Activated naive CD8-positive, alpha-beta T cell treated with anti-CD3 and anti-CD28 coated beads, Interleukin-2, amount 50 U/mL, for 24 hours (primary cell): ENCODE results near the gene MET.
A peak's percentile ranks its signal among the peaks of the same experiment; 100 is the strongest.
"Not testable (repeated sequence)": the region's sequence is repeated elsewhere in the genome, so short reads cannot be mapped to it uniquely, and the experiment has no call there.

Source experiments
- ATAC-seq: fragments of 150-1000 bp; cut with Tn5 transposase; one replicate; pipeline ENCODE4 v1.10.0; 2021
- DNase-seq: peaks from one replicate; pipeline ENCODE4 v3.0.0; 2021
- H3K27ac Mint-ChIP-seq: one replicate; pipeline ENCODE4 v1.8.0; 2021; ENCODE audit warnings: mild to moderate bottlenecking, mixed read lengths
- H3K27me3 Mint-ChIP-seq: one replicate; pipeline ENCODE4 v1.8.0; 2021; ENCODE audit warnings: mixed read lengths
- H3K36me3 Mint-ChIP-seq: one replicate; pipeline ENCODE4 v1.8.0; 2021; ENCODE audit warnings: low read depth, mixed read lengths
- H3K4me1 Mint-ChIP-seq: one replicate; pipeline ENCODE4 v1.8.0; 2021; ENCODE audit warnings: mixed read lengths
- H3K4me3 Mint-ChIP-seq: one replicate; pipeline ENCODE4 v1.8.0; 2021; ENCODE audit warnings: mild to moderate bottlenecking, moderate library complexity, mixed read lengths
- H3K9me3 Mint-ChIP-seq: one replicate; pipeline ENCODE4 v1.8.0; 2021; ENCODE audit warnings: mixed read lengths

Gene MET

DNA sequence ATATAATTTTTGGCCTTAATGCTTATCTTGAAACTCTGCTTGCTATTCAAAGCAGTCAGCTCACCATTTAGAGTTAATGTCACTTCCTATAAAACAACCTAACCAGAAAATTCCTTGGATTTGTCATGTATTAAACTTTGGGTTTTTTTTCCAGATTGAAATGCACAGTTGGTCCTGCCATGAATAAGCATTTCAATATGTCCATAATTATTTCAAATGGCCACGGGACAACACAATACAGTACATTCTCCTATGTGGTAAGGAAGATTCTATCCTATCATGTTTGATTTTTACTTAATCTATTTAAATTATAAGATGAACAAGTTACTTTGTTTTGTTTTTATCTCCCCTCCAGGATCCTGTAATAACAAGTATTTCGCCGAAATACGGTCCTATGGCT lies 85.3 kb downstream of the MET start:
- no peaks in the 10 kb centered on the region for H3K36me3 Mint-ChIP-seq
- no peak overlapping the region for H3K27ac Mint-ChIP-seq
- no peak for DNase-seq

GRCh38 chr7:116759642-116760041 lies 87.6 kb downstream of the MET start:
- not testable (repeated sequence) for DNase-seq, H3K9me3 Mint-ChIP-seq, ATAC-seq, H3K4me1 Mint-ChIP-seq, H3K4me3 Mint-ChIP-seq, H3K27ac Mint-ChIP-seq, H3K27me3 Mint-ChIP-seq, H3K36me3 Mint-ChIP-seq

More for the DNA sequence above, 85.3 kb downstream of the MET start:
- Mint-ChIP-seq H3K4me1 (no peaks in the 10 kb centered on the region), H3K9me3 (no peaks in the 10 kb centered on the region), H3K4me3 (no peak overlapping the region), H3K27me3 (peaks cover 9% of the 10 kb centered on the region)
- no peak for ATAC-seq

DNA sequence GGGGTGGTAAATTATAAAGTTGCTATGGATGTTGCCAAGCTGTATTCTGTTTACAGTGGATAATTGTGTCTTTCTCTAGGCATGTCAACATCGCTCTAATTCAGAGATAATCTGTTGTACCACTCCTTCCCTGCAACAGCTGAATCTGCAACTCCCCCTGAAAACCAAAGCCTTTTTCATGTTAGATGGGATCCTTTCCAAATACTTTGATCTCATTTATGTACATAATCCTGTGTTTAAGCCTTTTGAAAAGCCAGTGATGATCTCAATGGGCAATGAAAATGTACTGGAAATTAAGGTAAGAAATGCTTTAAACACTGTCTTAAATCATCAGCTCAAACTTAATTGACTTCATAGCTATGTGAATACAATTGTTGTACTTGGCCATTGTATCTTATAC lies 91.0 kb downstream of the MET start:
- Mint-ChIP-seq H3K4me1 (no peaks in the 10 kb centered on the region), H3K4me3 (no peak overlapping the region), H3K36me3 (no peaks in the 10 kb centered on the region), H3K27me3 (peaks cover 14% of the 10 kb centered on the region), H3K27ac (no peak overlapping the region), H3K9me3 (no peaks in the 10 kb centered on the region)
- no peak for ATAC-seq
- DNase-seq = no peak

DNA sequence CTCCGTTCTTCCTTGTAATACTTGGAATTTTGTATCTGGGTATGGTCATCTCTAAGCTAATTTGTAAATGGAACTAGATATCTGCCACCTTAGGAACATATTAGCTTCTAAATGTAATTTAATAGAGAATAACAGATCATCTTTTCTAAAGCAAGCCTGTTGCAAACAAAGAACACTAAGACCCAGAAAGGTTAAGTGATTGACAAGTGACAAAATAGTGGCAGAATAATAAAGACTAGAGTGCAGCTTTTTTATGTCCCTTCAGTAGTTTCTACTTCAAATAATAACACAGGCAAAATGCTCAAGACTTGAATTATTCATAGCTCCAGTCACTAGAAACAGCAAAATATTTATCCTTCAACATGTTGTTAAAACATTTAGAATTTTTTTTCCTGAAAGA lies 91.7 kb downstream of the MET start:
- Mint-ChIP-seq H3K27ac (no peak overlapping the region), H3K27me3 (peaks cover 12% of the 10 kb centered on the region), H3K4me3 (no peak overlapping the region), H3K4me1 (no peaks in the 10 kb centered on the region), H3K9me3 (no peaks in the 10 kb centered on the region), H3K36me3 (no peaks in the 10 kb centered on the region)
- ATAC-seq (no peak), DNase-seq (no peak)

DNA sequence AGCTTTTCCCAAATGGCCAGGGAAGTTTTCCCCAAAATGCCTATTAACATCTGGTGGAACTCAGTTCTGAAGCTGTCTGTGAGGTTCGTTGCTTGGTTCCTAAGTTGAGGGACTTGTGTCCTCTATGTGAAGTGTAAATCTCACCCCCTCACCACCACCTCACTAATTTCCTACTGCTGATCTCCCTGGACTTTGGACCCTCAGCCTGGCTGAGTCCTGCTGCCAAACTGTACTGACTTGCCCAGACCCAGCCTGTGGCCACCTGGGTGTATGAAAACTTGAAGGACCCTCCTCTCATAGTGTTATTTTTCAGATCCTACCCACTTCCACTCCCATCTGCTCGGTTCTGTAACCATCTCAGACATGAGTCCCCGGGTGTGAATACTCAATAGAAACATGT lies 94.9 kb downstream of the MET start:
- H3K27me3 Mint-ChIP-seq = peaks cover 17% of the 10 kb centered on the region
- DNase-seq = no peak
- H3K27ac Mint-ChIP-seq = no peak overlapping the region
- H3K9me3 Mint-ChIP-seq = no peaks in the 10 kb centered on the region
- no peaks in the 10 kb centered on the region for H3K4me1 Mint-ChIP-seq
- H3K4me3 Mint-ChIP-seq = no peak overlapping the region
- no peaks in the 10 kb centered on the region for H3K36me3 Mint-ChIP-seq
- no peak for ATAC-seq

- H3K36me3 Mint-ChIP-seq = no peaks in the 10 kb centered on the region
- no peak for ATAC-seq
- no peak overlapping the region for H3K27ac Mint-ChIP-seq
- peaks cover 26% of the 10 kb centered on the region for H3K27me3 Mint-ChIP-seq
- DNase-seq = no peak
- no peaks in the 10 kb centered on the region for H3K9me3 Mint-ChIP-seq
- no peaks in the 10 kb centered on the region for H3K4me1 Mint-ChIP-seq
- H3K4me3 Mint-ChIP-seq = no peak overlapping the region
Observed at GRCh38 chr7:116769546-116769945, 97.5 kb downstream of the MET start.

DNA sequence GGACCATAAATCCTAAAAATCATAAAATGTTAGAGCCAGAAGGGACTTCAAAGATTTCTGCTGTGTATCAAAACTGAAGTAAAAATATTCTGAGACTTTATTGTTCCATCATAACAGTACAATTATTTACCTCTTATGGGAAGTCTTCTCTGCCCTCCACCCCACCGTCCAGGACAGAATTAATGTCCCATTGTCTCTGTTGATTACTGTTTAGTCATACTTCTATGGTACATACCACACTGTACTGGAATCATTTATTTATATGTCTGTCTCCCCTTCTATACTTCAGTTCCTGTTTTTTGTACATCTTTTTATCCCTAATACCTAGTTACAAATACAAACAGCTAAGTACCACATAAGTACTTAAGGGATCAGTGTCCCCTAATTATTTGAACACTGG lies 98.9 kb downstream of the MET start:
- H3K36me3 Mint-ChIP-seq = no peaks in the 10 kb centered on the region
- DNase-seq (no peak), ATAC-seq (no peak)
- no peak overlapping the region for H3K27ac Mint-ChIP-seq
- peaks cover 24% of the 10 kb centered on the region for H3K27me3 Mint-ChIP-seq
- H3K9me3 Mint-ChIP-seq = no peaks in the 10 kb centered on the region
- H3K4me1 Mint-ChIP-seq = no peaks in the 10 kb centered on the region
- no peak overlapping the region for H3K4me3 Mint-ChIP-seq

DNA sequence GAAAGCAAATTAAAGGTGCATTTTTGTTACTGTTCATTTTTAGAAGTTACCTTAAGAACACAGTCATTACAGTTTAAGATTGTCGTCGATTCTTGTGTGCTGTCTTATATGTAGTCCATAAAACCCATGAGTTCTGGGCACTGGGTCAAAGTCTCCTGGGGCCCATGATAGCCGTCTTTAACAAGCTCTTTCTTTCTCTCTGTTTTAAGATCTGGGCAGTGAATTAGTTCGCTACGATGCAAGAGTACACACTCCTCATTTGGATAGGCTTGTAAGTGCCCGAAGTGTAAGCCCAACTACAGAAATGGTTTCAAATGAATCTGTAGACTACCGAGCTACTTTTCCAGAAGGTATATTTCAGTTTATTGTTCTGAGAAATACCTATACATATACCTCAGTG lies 99.6 kb downstream of the MET start:
- H3K36me3 Mint-ChIP-seq = no peaks in the 10 kb centered on the region
- no peak for DNase-seq
- H3K9me3 Mint-ChIP-seq = no peaks in the 10 kb centered on the region
- H3K4me3 Mint-ChIP-seq = no peak overlapping the region
- peaks cover 22% of the 10 kb centered on the region for H3K27me3 Mint-ChIP-seq
- peaks cover 6% of the 10 kb centered on the region for H3K4me1 Mint-ChIP-seq
- H3K27ac Mint-ChIP-seq = no peak overlapping the region
- ATAC-seq = no peak

- peaks cover 12% of the 10 kb centered on the region for H3K4me1 Mint-ChIP-seq
- peaks cover 19% of the 10 kb centered on the region for H3K27me3 Mint-ChIP-seq
- H3K4me3 Mint-ChIP-seq = no peak overlapping the region
- H3K27ac Mint-ChIP-seq = no peak overlapping the region
- DNase-seq (no peak), ATAC-seq (no peak)
- H3K9me3 Mint-ChIP-seq = no peaks in the 10 kb centered on the region
- H3K36me3 Mint-ChIP-seq = no peaks in the 10 kb centered on the region
Observed at GRCh38 chr7:116772423-116772863, 100.4 kb downstream of the MET start.

DNA sequence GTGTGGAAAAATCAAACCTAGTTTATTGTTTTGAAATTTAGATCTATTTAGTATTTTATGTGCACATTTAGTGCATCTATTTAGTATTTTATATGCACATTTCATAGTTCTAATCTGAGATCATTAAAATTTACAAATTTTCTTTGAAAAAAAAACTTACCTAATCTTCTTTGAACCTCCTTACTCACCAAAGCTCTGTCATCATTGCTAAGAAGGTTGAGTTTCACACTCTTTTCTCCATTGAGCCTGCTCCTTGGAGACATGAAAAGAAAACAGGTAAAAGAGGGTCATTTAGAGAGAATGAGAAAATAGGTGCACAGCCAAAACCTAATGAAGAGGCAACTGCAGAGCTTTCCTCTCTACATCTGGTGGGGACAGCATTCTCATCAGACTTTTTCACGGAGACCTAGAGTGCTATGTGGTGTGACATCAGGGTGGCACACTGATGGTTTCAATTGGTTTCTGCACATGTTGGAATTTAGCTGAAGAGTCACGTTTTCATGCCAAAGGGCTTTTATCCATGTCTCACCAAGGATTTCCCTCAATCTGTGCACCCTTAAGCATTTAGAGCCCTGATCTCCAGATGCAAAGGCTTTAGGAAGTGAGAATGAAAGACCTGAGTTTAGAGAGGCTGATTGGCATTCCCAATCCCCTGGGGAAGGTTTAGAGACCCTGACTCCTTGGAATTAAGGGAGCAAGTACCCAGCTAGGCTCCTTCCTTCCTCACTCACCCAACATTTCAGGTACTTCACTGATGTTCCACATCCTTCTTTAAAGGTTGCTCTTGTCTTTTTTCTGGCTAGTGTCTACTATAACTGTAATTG lies 101.1 kb downstream of the MET start:
- peaks cover 18% of the 10 kb centered on the region for H3K4me1 Mint-ChIP-seq
- DNase-seq (no peak), ATAC-seq (no peak)
- H3K4me3 Mint-ChIP-seq = no peak overlapping the region
- H3K36me3 Mint-ChIP-seq = no peaks in the 10 kb centered on the region
- H3K27ac Mint-ChIP-seq = no peak overlapping the region
- H3K9me3 Mint-ChIP-seq = no peaks in the 10 kb centered on the region
- peaks cover 19% of the 10 kb centered on the region for H3K27me3 Mint-ChIP-seq

DNA sequence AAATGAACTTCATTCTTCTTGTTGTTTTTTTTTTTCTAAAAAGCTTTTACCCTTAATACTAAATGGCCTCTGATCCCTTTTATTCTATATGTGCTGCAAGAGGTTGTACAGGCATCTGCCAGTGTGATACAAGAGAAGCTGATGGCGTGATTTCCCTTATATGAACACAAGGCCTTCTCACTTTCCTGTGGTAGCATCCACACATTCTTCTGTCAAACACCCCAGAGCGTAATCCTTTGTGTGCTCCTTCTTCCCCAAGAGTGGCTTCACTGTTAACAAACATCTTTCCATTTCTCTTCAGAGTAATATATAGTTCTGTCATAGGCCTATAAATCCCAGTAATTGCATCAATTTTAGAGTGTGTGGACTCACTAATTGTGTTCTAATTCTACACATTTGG lies 104.0 kb downstream of the MET start:
- ATAC-seq (no peak), DNase-seq (no peak)
- H3K4me1 Mint-ChIP-seq = peaks cover 24% of the 10 kb centered on the region
- peaks cover 12% of the 10 kb centered on the region for H3K27me3 Mint-ChIP-seq
- H3K9me3 Mint-ChIP-seq = no peaks in the 10 kb centered on the region
- H3K27ac Mint-ChIP-seq = no peak overlapping the region
- H3K36me3 Mint-ChIP-seq = no peaks in the 10 kb centered on the region
- no peak overlapping the region for H3K4me3 Mint-ChIP-seq

DNA sequence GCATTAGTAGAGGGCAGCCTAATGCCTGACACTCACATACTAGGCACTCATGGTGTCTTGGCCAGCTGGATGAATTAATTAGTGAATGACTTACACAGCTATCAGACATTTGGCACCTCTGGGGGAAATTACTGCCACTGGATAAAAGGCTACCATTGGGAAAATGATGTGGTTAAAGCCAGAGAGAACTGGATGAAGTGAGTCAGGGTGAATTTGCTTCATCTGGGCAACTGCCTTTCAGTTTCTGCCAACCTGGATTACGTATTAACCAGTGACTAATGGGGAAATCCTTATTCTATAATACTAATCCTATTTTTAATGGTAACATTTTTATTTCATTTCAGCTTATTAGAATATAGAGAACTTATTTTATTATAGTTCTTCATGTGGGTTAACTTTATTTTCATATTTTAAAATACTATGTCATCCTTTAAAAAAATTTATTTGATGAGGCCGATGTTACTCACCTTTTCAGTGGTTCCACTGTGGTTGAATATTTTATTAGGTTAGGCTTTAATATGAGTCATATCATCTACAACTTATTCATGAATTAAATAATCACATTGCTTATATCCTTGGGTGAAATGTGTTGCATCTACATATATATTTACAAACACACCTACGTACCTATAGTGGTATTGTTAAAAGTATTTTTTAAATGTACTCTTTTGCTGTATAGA lies 104.8 kb downstream of the MET start:
- no peak overlapping the region for H3K27ac Mint-ChIP-seq

DNA sequence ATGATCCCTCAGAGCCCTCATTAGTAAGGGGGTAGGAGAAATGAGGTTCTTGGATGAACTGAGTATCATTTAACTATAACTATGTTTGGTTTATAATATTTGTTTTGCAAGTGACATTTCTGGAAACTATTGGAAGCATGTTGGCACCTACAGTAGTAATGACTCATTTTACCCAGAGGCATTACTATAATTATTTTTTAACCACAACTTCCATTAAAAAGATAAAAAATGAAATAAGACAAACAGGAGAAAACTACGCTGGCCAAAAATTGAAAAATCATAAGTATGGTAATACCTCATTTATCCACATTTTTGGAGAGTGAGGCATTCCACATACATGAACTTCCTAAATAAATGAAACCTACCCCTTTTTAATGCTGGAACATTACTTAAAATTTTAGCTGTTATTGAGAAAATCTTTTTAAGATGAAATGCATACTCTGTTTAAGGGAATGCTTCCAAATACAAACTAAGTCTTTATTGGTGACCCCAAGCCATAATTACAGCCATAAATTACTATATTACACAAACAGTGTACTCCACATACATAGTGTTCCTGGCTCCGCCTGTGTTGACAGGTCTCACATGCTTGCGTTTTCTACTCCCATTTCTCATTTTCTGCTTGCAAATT lies 105.8 kb downstream of the MET start:
- DNase-seq = no peak
- H3K4me3 Mint-ChIP-seq = no peak overlapping the region
- H3K27ac Mint-ChIP-seq = no peak overlapping the region
- peaks cover 12% of the 10 kb centered on the region for H3K27me3 Mint-ChIP-seq
- ATAC-seq = no peak
- H3K9me3 Mint-ChIP-seq = no peaks in the 10 kb centered on the region
- no peaks in the 10 kb centered on the region for H3K36me3 Mint-ChIP-seq
- H3K4me1 Mint-ChIP-seq = peaks cover 24% of the 10 kb centered on the region

More for the DNA sequence above, 104.8 kb downstream of the MET start:
- Mint-ChIP-seq H3K36me3 (no peaks in the 10 kb centered on the region), H3K27me3 (peaks cover 12% of the 10 kb centered on the region), H3K4me3 (no peak overlapping the region), H3K4me1 (peaks cover 24% of the 10 kb centered on the region), H3K9me3 (no peaks in the 10 kb centered on the region)
- DNase-seq (no peak), ATAC-seq (peak; percentile 73)

- H3K4me1 Mint-ChIP-seq = peaks cover 24% of the 10 kb centered on the region
- H3K36me3 Mint-ChIP-seq = no peaks in the 10 kb centered on the region
- no peak overlapping the region for H3K4me3 Mint-ChIP-seq
- H3K27me3 Mint-ChIP-seq = peaks cover 3% of the 10 kb centered on the region
- ATAC-seq = no peak
- H3K9me3 Mint-ChIP-seq = no peaks in the 10 kb centered on the region
- no peak for DNase-seq
- no peak overlapping the region for H3K27ac Mint-ChIP-seq
Observed at GRCh38 chr7:116779216-116779615, 107.2 kb downstream of the MET start.

- ATAC-seq = no peak
- H3K9me3 Mint-ChIP-seq = no peaks in the 10 kb centered on the region
- no peak overlapping the region for H3K4me3 Mint-ChIP-seq
- H3K27ac Mint-ChIP-seq = no peak overlapping the region
- DNase-seq = no peak
- no peaks in the 10 kb centered on the region for H3K27me3 Mint-ChIP-seq
- H3K36me3 Mint-ChIP-seq = no peaks in the 10 kb centered on the region
- peaks cover 24% of the 10 kb centered on the region for H3K4me1 Mint-ChIP-seq
Observed at GRCh38 chr7:116779931-116780330, 107.9 kb downstream of the MET start.
